IMR-90 (cell line): ENCODE data around the gene LRRTM3.

Experiments
- BHLHE40 ChIP-seq: fragments of 150-350 bp; IDR thresholded peaks from 2 replicates; pipeline ENCODE4 v1.6.1; 2016; ENCODE audit warnings: mild to moderate bottlenecking, low read depth, low read length
- CEBPB ChIP-seq: IDR thresholded peaks from 2 replicates; pipeline ENCODE4 v1.6.1; 2012; ENCODE audit warnings: low read depth, low read length, improper control_type of control experiment
- CTCF ChIP-seq: conservative IDR thresholded peaks from 2 replicates; pipeline ENCODE4 v1.5.1; 2012; ENCODE audit warnings: mild to moderate bottlenecking, low read depth, low read length, improper control_type of control experiment
- FOS ChIP-seq: fragments of 150-350 bp; IDR thresholded peaks from 2 replicates; pipeline ENCODE4 v1.6.1; 2016; ENCODE audit warnings: low read depth, low read length
- MAZ ChIP-seq: IDR thresholded peaks from 2 replicates; pipeline ENCODE4 v1.6.1; 2012; ENCODE audit warnings: low read depth, mild to moderate bottlenecking, low read length, improper control_type of control experiment, moderate library complexity, borderline replicate concordance
- MXI1 ChIP-seq: IDR thresholded peaks from 2 replicates; pipeline ENCODE4 v1.6.1; 2012; ENCODE audit warnings: low read depth, mild to moderate bottlenecking, low read length, moderate library complexity, borderline replicate concordance
- POLR2A ChIP-seq: IDR thresholded peaks from 2 replicates; pipeline ENCODE4 v1.6.1; 2012; ENCODE audit warnings: mild to moderate bottlenecking, low read depth, low read length
- RAD21 ChIP-seq: IDR thresholded peaks from 2 replicates; pipeline ENCODE4 v1.6.1; 2012; ENCODE audit warnings: low read length, improper control_type of control experiment
- RFX5 ChIP-seq: IDR thresholded peaks from 2 replicates; pipeline ENCODE4 v1.8.0; 2012; ENCODE audit warnings: low read depth, mild to moderate bottlenecking, low read length, moderate library complexity
- SMC3 ChIP-seq: fragments of 150-350 bp; IDR thresholded peaks from 2 replicates; pipeline ENCODE4 v1.6.1; 2016; ENCODE audit warnings: low read depth, mild to moderate bottlenecking, antibody characterized with exemption, low read length, moderate library complexity
- USF2 ChIP-seq: fragments of 150-350 bp; IDR thresholded peaks from 2 replicates; pipeline ENCODE4 v1.6.1; 2017; ENCODE audit warnings: mild to moderate bottlenecking, antibody characterized with exemption, low read length, low read depth

GRCh38 chr10:67011981-67012380 lies 86.1 kb downstream of the LRRTM3 start:
- no peak for TF ChIP-seq CTCF
- TF ChIP-seq RFX5, result no peak
- TF ChIP-seq USF2, result no peak
- no peak for TF ChIP-seq SMC3
- no peak for TF ChIP-seq RAD21
- TF ChIP-seq MXI1, result no peak
- TF ChIP-seq POLR2A, result no peak
- TF ChIP-seq MAZ, result no peak
- TF ChIP-seq BHLHE40, result no peak
- TF ChIP-seq FOS, result no peak
- TF ChIP-seq CEBPB, result no peak
